ENCODE results near the gene MC4R.

GRCh38 chr18:60411715-60412114 lies 39.1 kb upstream of the MC4R start:
- TF ChIP-seq CTCF (IDR thresholded peaks at IDR 0.05) (no peak), POLR2A (IDR thresholded peaks at IDR 0.05) (no peak)
